Keratinocyte (primary cell): ENCODE measurements around the gene SIX5. TPM values are rescaled to one million over a fixed set of nuclear protein-coding genes. Genes with fewer than 3 reads are reported as not detected.

Source experiments
- DNase-seq: peaks from one replicate; pipeline ENCODE4 v3.0.0-alpha.2; 2011; ENCODE audit warnings: low read depth, missing footprints, low spot score
- FAIRE-seq: peaks from 2 replicates; lab custom pipeline; 2011; peaks lifted over from hg19 to GRCh38; lab: Jason Lieb, UNC
- H2AFZ ChIP-seq: 2 replicates; pipeline ENCODE4 v1.6.0; 2012; ENCODE audit warnings: low read length, control low read depth, inconsistent platforms; ENCODE audit not compliant: control insufficient read depth
- H3K27ac ChIP-seq: 2 replicates; pipeline ENCODE4 v1.5.1; 2011; ENCODE audit warnings: low read length; ENCODE audit not compliant: control insufficient read depth, insufficient read depth
- H3K27me3 ChIP-seq: 3 replicates; pipeline ENCODE4 v1.6.0; 2011; ENCODE audit warnings: low read length; ENCODE audit not compliant: control insufficient read depth, insufficient read depth; ENCODE audit errors: extremely low read depth
- H3K36me3 ChIP-seq, 2 experiments: 2 replicates in 1 of 2; 3 replicates in 1 of 2; pipeline ENCODE4 v1.5.1; 2011; ENCODE audit warnings: low read length in 2 of 2, mild to moderate bottlenecking in 1 of 2; ENCODE audit not compliant: control insufficient read depth in 2 of 2, insufficient read depth in 2 of 2; ENCODE audit errors: extremely low read depth in 1 of 2
- H3K4me1 ChIP-seq: 3 replicates; pipeline ENCODE4 v1.5.1; 2011; ENCODE audit warnings: low read length; ENCODE audit not compliant: control insufficient read depth, insufficient read depth; ENCODE audit errors: extremely low read depth
- H3K4me2 ChIP-seq: 3 replicates; pipeline ENCODE4 v1.6.0; 2011; ENCODE audit warnings: low read depth, low read length; ENCODE audit not compliant: control insufficient read depth, insufficient read depth; ENCODE audit errors: extremely low read depth
- H3K4me3 ChIP-seq, 3 experiments: fragments of 200-600 bp in 1 of 3; sonication (generic) in 1 of 3; 2 replicates in 2 of 3; 3 replicates in 1 of 3; pipeline ENCODE4 v1.5.1; 2011 to 2016; ENCODE audit warnings: low read length in 3 of 3, mild to moderate bottlenecking in 3 of 3, control low read depth in 2 of 3, inconsistent platforms in 1 of 3, low read depth in 1 of 3, mixed read lengths in 1 of 3, mixed run types in 1 of 3, moderate library complexity in 1 of 3; ENCODE audit not compliant: control insufficient read depth in 2 of 3, insufficient read depth in 2 of 3; ENCODE audit errors: extremely low read depth in 1 of 3
- H3K79me2 ChIP-seq: 2 replicates; pipeline ENCODE4 v1.6.0; 2012; ENCODE audit warnings: low read length; ENCODE audit not compliant: control insufficient read depth, insufficient read depth
- H3K9ac ChIP-seq: 3 replicates; pipeline ENCODE4 v1.6.0; 2011; ENCODE audit warnings: low read length; ENCODE audit not compliant: control insufficient read depth, insufficient read depth; ENCODE audit errors: extremely low read depth
- H3K9me1 ChIP-seq: 3 replicates; pipeline ENCODE4 v1.6.0; 2011; ENCODE audit warnings: low read length; ENCODE audit not compliant: control insufficient read depth, insufficient read depth; ENCODE audit errors: extremely low read depth
- H3K9me3 ChIP-seq: 2 replicates; pipeline ENCODE4 v1.5.1; 2012; ENCODE audit warnings: low read depth, low read length; ENCODE audit not compliant: control insufficient read depth
- H4K20me1 ChIP-seq: 3 replicates; pipeline ENCODE4 v1.6.0; 2011; ENCODE audit warnings: low read length; ENCODE audit not compliant: control insufficient read depth, insufficient read depth; ENCODE audit errors: extremely low read depth
- CTCF ChIP-seq, 3 experiments: IDR thresholded peaks in 1 of 3; conservative IDR thresholded peaks in 1 of 3; optimal IDR thresholded peaks in 1 of 3; 2 replicates in 2 of 3; 3 replicates in 1 of 3; pipeline versions ENCODE3 to v1.5.1; 2011; ENCODE audit warnings: low read length in 3 of 3, mild to moderate bottlenecking in 3 of 3, moderate library complexity in 2 of 3, control low read depth in 1 of 3, inconsistent platforms in 1 of 3; ENCODE audit not compliant: insufficient read depth in 2 of 3; ENCODE audit errors: extremely low read depth in 1 of 3
- EZH2 ChIP-seq: IDR thresholded peaks from one replicate; pipeline ENCODE4 v1.6.1; 2012; ENCODE audit warnings: inconsistent platforms, mild to moderate bottlenecking, low read length, moderate library complexity
- dilution Hi-C: fragments of 300-500 bp; cut with MboI; formaldehyde crosslinking; loops from one replicate; pipeline ENCODE4 v1.7.0; 2020; ENCODE audit warnings: low sequenced_read_pairs; ENCODE audit not compliant: extremely low pct_ligation_motif_present
- polyA plus RNA-seq, 5 experiments: library from polyadenylated mRNA; depleted of rRNA in 3 of 5; stranded (reverse) in 3 of 5; stranded (forward) in 1 of 5; unstranded in 1 of 5; fragments of >200 nt; gene quantifications; 1 replicate in 1 of 5; 2 replicates in 3 of 5; 3 replicates in 1 of 5; pipeline versions ENCODE4 v1.2.1 to v1.2.3, GENCODE V29; 2011 to 2012; ENCODE audit warnings: missing spikeins in 2 of 5, low read depth in 1 of 5, low replicate concordance in 1 of 5

SIX5 gene
- polyA plus RNA-seq, 1 donor (not counting 4 experiments of a cell fraction or from before 2014, with no cell fraction given) = 1.3 TPM

- Histone ChIP-seq H3K27ac (no peak overlapping the region), H3K4me3 (no peak overlapping the region), H3K9ac (no peak overlapping the region), H3K36me3 (peaks cover 18 to 22% of the 10 kb centered on the region in 2 experiments), H3K79me2 (peaks cover 57% of the 10 kb centered on the region), H2AFZ (no peak overlapping the region), H3K27me3 (no peaks in the 10 kb centered on the region), H3K4me2 (no peak overlapping the region), H4K20me1 (no peaks in the 10 kb centered on the region), H3K9me3 (no peaks in the 10 kb centered on the region), H3K9me1 (no peaks in the 10 kb centered on the region), H3K4me1 (peaks cover 15% of the 10 kb centered on the region)
- TF ChIP-seq CTCF (optimal IDR thresholded peaks at IDR 0.05 in 1 of 3, IDR thresholded peaks at IDR 0.05 in 1 of 3, conservative IDR thresholded peaks at IDR 0.05 in 1 of 3; ENCODE audit: extremely low read depth in 1 of 3, insufficient read depth in 2 of 3, low read length in 3 of 3) (no peak), EZH2 (no peak)
- dilution Hi-C loops = no loop called here
- DNase-seq (no peak), FAIRE-seq (no peak)
These were observed 53.9 kb downstream of the SIX5 start for GRCh38 chr19:45715139-45715538.

Other genes starting within 250 kb of the SIX5 start
- gene OPA3, start 184.4 kb downstream of the SIX5 start, polyA plus RNA-seq = 11.9 to 16.5 TPM (median 16.5 TPM) in 3 replicates
- gene GPR4, start 167.0 kb downstream of the SIX5 start, polyA plus RNA-seq = 0.13 to 0.14 TPM in 2 of 3 replicates, not detected in the other
- gene EML2, start 129.9 kb downstream of the SIX5 start, polyA plus RNA-seq = 35.4 to 43.4 TPM (median 41.8 TPM) in 3 replicates
- gene GIPR, start 101.0 kb downstream of the SIX5 start, polyA plus RNA-seq = 0.97 to 2.2 TPM (median 1.4 TPM) in 3 replicates
- gene SNRPD2, start 77.3 kb downstream of the SIX5 start, polyA plus RNA-seq = 511 to 1,051 TPM (median 836 TPM) in 3 replicates
- 11.9 to 13.3 TPM (median 13.2 TPM) in 3 replicates for gene QPCTL, start 76.6 kb downstream of the SIX5 start, polyA plus RNA-seq
- 2.1 to 2.4 TPM (median 2.4 TPM) in 3 replicates for gene FBXO46, start 38.4 kb downstream of the SIX5 start, polyA plus RNA-seq
- gene MEIOSIN, start 35.8 kb downstream of the SIX5 start, polyA plus RNA-seq = not detected in 3 replicates
- gene DMPK, start 13.2 kb upstream of the SIX5 start, polyA plus RNA-seq = 7.0 to 12.8 TPM (median 8.1 TPM) in 3 replicates
- gene DMWD, start 23.6 kb upstream of the SIX5 start, polyA plus RNA-seq = 10.1 to 16.5 TPM (median 12.5 TPM) in 3 replicates
- gene RSPH6A, start 46.1 kb upstream of the SIX5 start, polyA plus RNA-seq = not detected in 3 replicates
- 43.8 to 63.2 TPM (median 56.0 TPM) in 3 replicates for gene SYMPK, start 93.9 kb upstream of the SIX5 start, polyA plus RNA-seq
- gene FOXA3, start 95.1 kb upstream of the SIX5 start, polyA plus RNA-seq = 0.03 to 0.05 TPM in 2 of 3 replicates, not detected in the other
- 1.7 to 3.1 TPM (median 3.1 TPM) in 3 replicates for gene IRF2BP1, start 116.9 kb upstream of the SIX5 start, polyA plus RNA-seq
- gene MYPOP, start 133.4 kb upstream of the SIX5 start, polyA plus RNA-seq = 1.1 to 1.6 TPM (median 1.3 TPM) in 3 replicates
- gene NANOS2, start 145.5 kb upstream of the SIX5 start, polyA plus RNA-seq = not detected in 3 replicates
- gene NOVA2, start 204.6 kb upstream of the SIX5 start, polyA plus RNA-seq = not detected in 3 replicates
- gene CCDC61, start 226.2 kb upstream of the SIX5 start, polyA plus RNA-seq = 5.2 to 6.1 TPM (median 5.8 TPM) in 3 replicates